Trophoblast cell (in vitro differentiated cells and primary cell): ENCODE measurements around the gene CFAP99.

Experiments
- DNase-seq, 2 donors: peaks; one replicate each; pipeline ENCODE4 v3.0.0-alpha.2; 2016
- H2AFZ ChIP-seq: 2 replicates; pipeline ENCODE4 v1.6.1; 2013; ENCODE audit warnings: low read length, moderate library complexity, mild to moderate bottlenecking; ENCODE audit not compliant: insufficient read depth, poor library complexity
- H2AK5ac ChIP-seq: 2 replicates; pipeline ENCODE4 v1.6.1; 2013; ENCODE audit warnings: mild to moderate bottlenecking, low read length
- H2BK120ac ChIP-seq: 2 replicates; pipeline ENCODE4 v1.6.1; 2013; ENCODE audit warnings: low read length, mild to moderate bottlenecking, moderate library complexity; ENCODE audit not compliant: insufficient read depth, poor library complexity
- H2BK12ac ChIP-seq: 2 replicates; pipeline ENCODE4 v1.6.1; 2013; ENCODE audit warnings: mild to moderate bottlenecking, low read length, moderate library complexity
- H2BK5ac ChIP-seq: 2 replicates; pipeline ENCODE4 v1.6.1; 2013; ENCODE audit warnings: low read length, low read depth, moderate library complexity, mild to moderate bottlenecking; ENCODE audit not compliant: poor library complexity
- H3K14ac ChIP-seq: 2 replicates; pipeline ENCODE4 v1.6.1; 2013; ENCODE audit warnings: mild to moderate bottlenecking, low read length
- H3K18ac ChIP-seq: 2 replicates; pipeline ENCODE4 v1.6.1; 2013; ENCODE audit warnings: mild to moderate bottlenecking, low read length
- H3K23ac ChIP-seq: 2 replicates; pipeline ENCODE4 v1.6.1; 2013; ENCODE audit warnings: low read length
- H3K27ac ChIP-seq: 2 replicates; pipeline ENCODE4 v1.5.1; 2013; ENCODE audit warnings: low read depth, mild to moderate bottlenecking, inconsistent platforms, low read length, moderate library complexity
- H3K27me3 ChIP-seq: 2 replicates; pipeline ENCODE4 v1.6.1; 2013; ENCODE audit warnings: inconsistent platforms, mild to moderate bottlenecking, low read length, moderate library complexity; ENCODE audit not compliant: insufficient read depth
- H3K36me3 ChIP-seq, 2 experiments: 1 replicate in 1 of 2; 2 replicates in 1 of 2; pipeline ENCODE4 v1.6.1; 2013; ENCODE audit warnings: low read length in 2 of 2, mild to moderate bottlenecking in 2 of 2, moderate library complexity in 1 of 2; ENCODE audit not compliant: insufficient read depth in 2 of 2, control insufficient read depth in 1 of 2
- H3K4ac ChIP-seq: 2 replicates; pipeline ENCODE4 v1.6.1; 2013; ENCODE audit warnings: low read depth, mild to moderate bottlenecking, low read length, moderate library complexity
- H3K4me1 ChIP-seq, 2 experiments: 1 replicate in 1 of 2; 2 replicates in 1 of 2; pipeline ENCODE4 v1.6.1; 2013; ENCODE audit warnings: low read length in 2 of 2, mild to moderate bottlenecking in 2 of 2, moderate library complexity in 1 of 2; ENCODE audit not compliant: insufficient read depth in 2 of 2, control insufficient read depth in 1 of 2
- H3K4me2 ChIP-seq: 2 replicates; pipeline ENCODE4 v1.6.1; 2013; ENCODE audit warnings: inconsistent platforms, mild to moderate bottlenecking, low read length, moderate library complexity
- H3K4me3 ChIP-seq: 2 replicates; pipeline ENCODE4 v1.5.1; 2013; ENCODE audit warnings: mild to moderate bottlenecking, low read depth, low read length, inconsistent platforms
- H3K79me1 ChIP-seq: one replicate; pipeline ENCODE4 v1.6.1; 2013; ENCODE audit warnings: low read length
- H3K79me2 ChIP-seq: 2 replicates; pipeline ENCODE4 v1.6.1; 2013; ENCODE audit warnings: low read length, mild to moderate bottlenecking; ENCODE audit not compliant: control insufficient read depth, insufficient read depth, poor library complexity
- H3K9ac ChIP-seq: 2 replicates; pipeline ENCODE4 v1.6.1; 2013; ENCODE audit warnings: mild to moderate bottlenecking, low read length
- H3K9me3 ChIP-seq: 2 replicates; pipeline ENCODE4 v1.6.1; 2013; ENCODE audit warnings: low read depth, mild to moderate bottlenecking, control low read depth, inconsistent platforms, low read length; ENCODE audit not compliant: insufficient read depth
- H4K12ac ChIP-seq: 2 replicates; pipeline ENCODE4 v1.6.1; 2013; ENCODE audit warnings: low read depth, mild to moderate bottlenecking, low read length, moderate library complexity
- H4K8ac ChIP-seq: 2 replicates; pipeline ENCODE4 v1.6.1; 2013; ENCODE audit warnings: low read depth, mild to moderate bottlenecking, low read length, moderate library complexity
- H4K91ac ChIP-seq: one replicate; pipeline ENCODE4 v1.6.1; 2013; ENCODE audit warnings: low read depth, mild to moderate bottlenecking, low read length, moderate library complexity
- WGBS: extraction: QIAGEN DNeasy Blood & Tissue Kit; methylation state at CpG from one replicate; pipeline ENCODE4 v1.1.7; 2013; ENCODE audit warnings: missing lambda C conversion rate; ENCODE audit not compliant: insufficient read length, insufficient coverage; ENCODE audit errors: extremely low coverage; 5-methylcytosine and 5-hydroxymethylcytosine counted together

Gene CFAP99

GRCh38 chr4:2436301-2436700 is 17.5 kb downstream of the CFAP99 start:
- Histone ChIP-seq H4K8ac (no peak overlapping the region), H3K27ac (no peak overlapping the region), H3K4me1 (no peaks in the 10 kb centered on the region), H3K27me3 (no peaks in the 10 kb centered on the region), H4K91ac (no peak overlapping the region), H3K9me3 (no peaks in the 10 kb centered on the region), H3K4me2 (no peak overlapping the region), H3K18ac (no peak overlapping the region), H3K79me1 (no peaks in the 10 kb centered on the region), H3K14ac (no peak overlapping the region), H2BK120ac (no peak overlapping the region), H2AK5ac (no peak overlapping the region), H3K4me3 (no peak overlapping the region), H2BK12ac (no peak overlapping the region), H3K79me2 (no peaks in the 10 kb centered on the region), H3K4ac (no peak overlapping the region), H3K36me3 (no peaks in the 10 kb centered on the region), H2BK5ac (no peak overlapping the region), H2AFZ (no peak overlapping the region), H3K9ac (no peak overlapping the region), H4K12ac (no peak overlapping the region), H3K23ac (no peak overlapping the region)
- no peak for DNase-seq
- WGBS = no CpG with 5 or more reads among the region's 10 CpGs

GRCh38 chr4:2436761-2437474 is 18.2 kb downstream of the CFAP99 start:
- no peak for DNase-seq
- Histone ChIP-seq H2AK5ac (no peak overlapping the region), H3K4me3 (no peak overlapping the region), H2BK12ac (no peak overlapping the region), H4K8ac (no peak overlapping the region), H2AFZ (no peak overlapping the region), H3K23ac (no peak overlapping the region), H4K12ac (no peak overlapping the region), H2BK5ac (no peak overlapping the region), H3K27ac (no peak overlapping the region), H3K4ac (no peak overlapping the region), H3K14ac (no peak overlapping the region), H4K91ac (no peak overlapping the region), H3K27me3 (no peaks in the 10 kb centered on the region), H3K9me3 (no peaks in the 10 kb centered on the region), H3K18ac (no peak overlapping the region), H3K79me1 (no peaks in the 10 kb centered on the region), H3K9ac (no peak overlapping the region), H3K36me3 (no peaks in the 10 kb centered on the region), H3K79me2 (no peaks in the 10 kb centered on the region), H2BK120ac (no peak overlapping the region), H3K4me1 (no peaks in the 10 kb centered on the region), H3K4me2 (no peak overlapping the region)
- no CpG with 5 or more reads among the region's 30 CpGs for WGBS

GRCh38 chr4:2437475-2438215 is 18.9 kb downstream of the CFAP99 start:
- H3K14ac ChIP-seq = no peak overlapping the region
- H2BK120ac ChIP-seq = no peak overlapping the region
- H3K23ac ChIP-seq = no peak overlapping the region
- H3K27me3 ChIP-seq = no peaks in the 10 kb centered on the region
- no peaks in the 10 kb centered on the region for H3K36me3 ChIP-seq
- H3K4me1 ChIP-seq = no peaks in the 10 kb centered on the region
- no peak overlapping the region for H2BK12ac ChIP-seq
- no peak overlapping the region for H4K12ac ChIP-seq
- no peak overlapping the region for H2AK5ac ChIP-seq
- H3K79me2 ChIP-seq = no peaks in the 10 kb centered on the region
- H2BK5ac ChIP-seq = no peak overlapping the region
- H3K9ac ChIP-seq = no peak overlapping the region
- H3K4ac ChIP-seq = no peak overlapping the region
- no peaks in the 10 kb centered on the region for H3K79me1 ChIP-seq
- H4K8ac ChIP-seq = no peak overlapping the region
- H3K18ac ChIP-seq = no peak overlapping the region
- no peak overlapping the region for H2AFZ ChIP-seq
- no peaks in the 10 kb centered on the region for H3K9me3 ChIP-seq
- H3K27ac ChIP-seq = no peak overlapping the region
- no CpG with 5 or more reads among the region's 25 CpGs for WGBS
- DNase-seq = no peak
- H4K91ac ChIP-seq = no peak overlapping the region
- no peak overlapping the region for H3K4me2 ChIP-seq
- no peak overlapping the region for H3K4me3 ChIP-seq

- H2BK120ac ChIP-seq = no peak overlapping the region
- H4K91ac ChIP-seq = no peak overlapping the region
- WGBS = no CpG with 5 or more reads among the region's 16 CpGs
- H2AFZ ChIP-seq = no peak overlapping the region
- no peak overlapping the region for H2AK5ac ChIP-seq
- no peaks in the 10 kb centered on the region for H3K36me3 ChIP-seq
- no peaks in the 10 kb centered on the region for H3K27me3 ChIP-seq
- H3K23ac ChIP-seq = no peak overlapping the region
- H3K9me3 ChIP-seq = no peaks in the 10 kb centered on the region
- no peak overlapping the region for H2BK5ac ChIP-seq
- no peak for DNase-seq
- no peak overlapping the region for H3K4me2 ChIP-seq
- H4K12ac ChIP-seq = no peak overlapping the region
- no peak overlapping the region for H3K27ac ChIP-seq
- no peak overlapping the region for H3K18ac ChIP-seq
- H3K9ac ChIP-seq = no peak overlapping the region
- no peak overlapping the region for H3K14ac ChIP-seq
- H3K79me2 ChIP-seq = no peaks in the 10 kb centered on the region
- H4K8ac ChIP-seq = no peak overlapping the region
- H3K79me1 ChIP-seq = no peaks in the 10 kb centered on the region
- no peaks in the 10 kb centered on the region for H3K4me1 ChIP-seq
- H3K4me3 ChIP-seq = no peak overlapping the region
- no peak overlapping the region for H2BK12ac ChIP-seq
- H3K4ac ChIP-seq = no peak overlapping the region
Observed at GRCh38 chr4:2438822-2439718, 20.3 kb downstream of the CFAP99 start.
